Measurements from ENCODE around the gene FAM184A.
"Not testable (repeated sequence)": the region's sequence is repeated elsewhere in the genome, so short reads cannot be mapped to it uniquely, and the experiment has no call there.

Gene FAM184A

GRCh38 chr6:119100115-119100514, 21.7 kb upstream of the FAM184A start:
- DNase-seq, result no peak

- DNase-seq, result not testable (repeated sequence)
Observed at GRCh38 chr6:119097815-119098361, 19.4 kb upstream of the FAM184A start.

- peak in 9 of 14 donors; percentile 17 to 69 (median 43) for DNase-seq
Observed at GRCh38 chr6:119096721-119097565, 18.5 kb upstream of the FAM184A start.

GRCh38 chr6:119090256-119090655, 11.8 kb upstream of the FAM184A start:
- DNase-seq, result no peak

- no peak for DNase-seq
Observed at GRCh38 chr6:119084784-119085183, 6.3 kb upstream of the FAM184A start.

- no peak for DNase-seq
Observed at GRCh38 chr6:119083007-119083406, 4.5 kb upstream of the FAM184A start.

GRCh38 chr6:119079283-119079809, 882 bp upstream of the FAM184A start:
- DNase-seq, result no peak

GRCh38 chr6:119077643-119078375, 655 bp downstream of the FAM184A start:
- DNase-seq, result peak in 7 of 14 donors; percentile 10 to 45 (median 37)

GRCh38 chr6:119077391-119077642, 1.1 kb downstream of the FAM184A start:
- no peak for DNase-seq

GRCh38 chr6:119076576-119077390, 1.7 kb downstream of the FAM184A start:
- peak in 2 of 14 donors; percentile 16 to 41 for DNase-seq

GRCh38 chr6:119076173-119076572, 2.3 kb downstream of the FAM184A start:
- DNase-seq, result peak in 1 of 14 donors; percentile 28

- no peak for DNase-seq
Observed at GRCh38 chr6:119075200-119075981, 3.1 kb downstream of the FAM184A start.

- DNase-seq, result no peak
Observed at GRCh38 chr6:119073307-119074051, 5.0 kb downstream of the FAM184A start.

- no peak for DNase-seq
Observed at GRCh38 chr6:119071576-119071975, 6.9 kb downstream of the FAM184A start.

- DNase-seq, result no peak
Observed at GRCh38 chr6:119067091-119067490, 11.4 kb downstream of the FAM184A start.

GRCh38 chr6:119066517-119066916, 11.9 kb downstream of the FAM184A start:
- DNase-seq, result no peak

- no peak for DNase-seq
Observed at GRCh38 chr6:119065955-119066354, 12.5 kb downstream of the FAM184A start.

- DNase-seq, result no peak
Observed at GRCh38 chr6:119065382-119065781, 13.1 kb downstream of the FAM184A start.

GRCh38 chr6:119063491-119063890, 15.0 kb downstream of the FAM184A start:
- DNase-seq, result no peak

GRCh38 chr6:119061215-119061614, 17.2 kb downstream of the FAM184A start:
- DNase-seq, result no peak
